Suprapubic skin (tissue), 4 donors: Measurements from ENCODE around the gene C11orf16. TPM values are rescaled to one million over a fixed set of nuclear protein-coding genes. Genes with fewer than 3 reads are reported as not detected.

Source experiments
- DNase-seq, 2 donors: peaks; one replicate each; pipeline ENCODE4 v3.0.0-alpha.2; 2019; ENCODE audit warnings: low spot score in 2 of 2
- H3K27ac ChIP-seq: fragments of 200-600 bp; sonication (generic); one replicate; pipeline ENCODE4 v1.5.1; 2019
- H3K27me3 ChIP-seq: fragments of 200-600 bp; sonication (generic); one replicate; pipeline ENCODE4 v1.5.1; 2019
- H3K36me3 ChIP-seq: fragments of 200-600 bp; sonication (generic); one replicate; pipeline ENCODE4 v1.5.1; 2019
- H3K4me1 ChIP-seq: fragments of 200-600 bp; sonication (generic); one replicate; pipeline ENCODE4 v1.5.1; 2019
- H3K4me3 ChIP-seq: fragments of 200-600 bp; sonication (generic); one replicate; pipeline ENCODE4 v1.5.1; 2019; ENCODE audit warnings: mild to moderate bottlenecking
- H3K9me3 ChIP-seq: fragments of 200-600 bp; sonication (generic); one replicate; pipeline ENCODE4 v1.5.1; 2019
- CTCF ChIP-seq, 2 donors: fragments of 200-600 bp in 1 of 2; fragments of 450-650 bp in 1 of 2; sonication (generic) in 1 of 2; IDR thresholded peaks; one replicate each; pipeline ENCODE4 v1.5.1; 2016 to 2019; ENCODE audit warnings: antibody characterized with exemption in 2 of 2, mild to moderate bottlenecking in 1 of 2, moderate library complexity in 1 of 2
- EP300 ChIP-seq: sonication (generic); formaldehyde crosslinking; IDR thresholded peaks from one replicate; pipeline ENCODE4 v1.6.1; 2017; ENCODE audit warnings: antibody characterized with exemption
- POLR2A ChIP-seq, 2 donors: fragments of 450-650 bp; IDR thresholded peaks; one replicate each; pipeline ENCODE4 v1.6.1; 2017; ENCODE audit warnings: antibody characterized with exemption in 2 of 2, mild to moderate bottlenecking in 2 of 2, moderate library complexity in 2 of 2
- POLR2AphosphoS5 ChIP-seq, 3 donors: sonication (generic); formaldehyde crosslinking; IDR thresholded peaks; one replicate each; pipeline ENCODE4 v1.6.1; 2017; ENCODE audit warnings: antibody characterized with exemption in 3 of 3
- WGBS: methylation state at CpG from one replicate; pipeline ENCODE4 v1.1.5; 2018; 5-methylcytosine and 5-hydroxymethylcytosine counted together
- total RNA-seq, 4 donors: library from RNA; depleted of rRNA; stranded (reverse); fragments of >200 nt; gene quantifications; one replicate each; pipeline ENCODE4 v1.1.0, GENCODE V29; 2016

Gene C11orf16
- total RNA-seq, 4 donors from 2014 or later, result not detected

GRCh38 chr11:8914661-8915018 is 18.1 kb downstream of the C11orf16 start:
- Histone ChIP-seq H3K27me3 (no peaks in the 10 kb centered on the region), H3K4me1 (peaks cover 37% of the 10 kb centered on the region), H3K27ac (no peak overlapping the region), H3K9me3 (no peaks in the 10 kb centered on the region), H3K4me3 (peak overlapping the region; percentile 23), H3K36me3 (peaks cover 29% of the 10 kb centered on the region)
- no peak for DNase-seq
- no peak for TF ChIP-seq EP300
- TF ChIP-seq POLR2A (IDR thresholded peaks at IDR 0.05), result no peak
- no peak for TF ChIP-seq POLR2AphosphoS5 (IDR thresholded peaks at IDR 0.05)
- no peak for TF ChIP-seq CTCF (IDR thresholded peaks at IDR 0.05)
- 62% methylated on average over 4 of the region's 4 CpGs for WGBS

GRCh38 chr11:8913961-8914660 is 18.6 kb downstream of the C11orf16 start:
- H3K4me1 ChIP-seq, result peaks cover 40% of the 10 kb centered on the region

GRCh38 chr11:8911029-8911823 is 21.5 kb downstream of the C11orf16 start, which contains the start of gene AKIP1:
Gene AKIP1, plus strand, starts transcription at chr11:8911189. Its CDS starts 261 bp downstream, at chr11:8911450.
- H3K4me3 ChIP-seq, result peak within 1 kb of the TSS; percentile 85
- no peaks in the 10 kb centered on the region for H3K36me3 ChIP-seq
- no peaks in the 10 kb centered on the region for H3K27me3 ChIP-seq
- H3K4me1 ChIP-seq, result peaks cover 36% of the 10 kb centered on the region
- peak; percentile 95 to 97 for DNase-seq
- peak within 1 kb of the TSS; percentile 85 for H3K27ac ChIP-seq
- 0% methylated on average over 11 of the region's 68 CpGs for WGBS
- TF ChIP-seq POLR2A (IDR thresholded peaks at IDR 0.05) (no peak), EP300 (no peak), CTCF (IDR thresholded peaks at IDR 0.05) (no peak), POLR2AphosphoS5 (IDR thresholded peaks at IDR 0.05) (no peak)
- H3K9me3 ChIP-seq, result no peaks in the 10 kb centered on the region

More at GRCh38 chr11:8913961-8914660, 18.6 kb downstream of the C11orf16 start:
- Histone ChIP-seq H3K36me3 (peaks cover 24% of the 10 kb centered on the region), H3K27me3 (no peaks in the 10 kb centered on the region), H3K27ac (peak overlapping the region; percentile 56), H3K4me3 (peak overlapping the region; percentile 23), H3K9me3 (no peaks in the 10 kb centered on the region)
- TF ChIP-seq CTCF (IDR thresholded peaks at IDR 0.05), result peak in 1 of 2 donors; percentile 41
- no peak for TF ChIP-seq POLR2A (IDR thresholded peaks at IDR 0.05)
- TF ChIP-seq EP300, result no peak
- TF ChIP-seq POLR2AphosphoS5 (IDR thresholded peaks at IDR 0.05), result no peak
- DNase-seq, result no peak
- 25% methylated on average over 9 of the region's 9 CpGs for WGBS

- TF ChIP-seq POLR2A (IDR thresholded peaks at IDR 0.05) (no peak), EP300 (no peak), POLR2AphosphoS5 (IDR thresholded peaks at IDR 0.05) (no peak), CTCF (IDR thresholded peaks at IDR 0.05) (no peak)
- Histone ChIP-seq H3K27me3 (no peaks in the 10 kb centered on the region), H3K9me3 (no peaks in the 10 kb centered on the region), H3K36me3 (no peaks in the 10 kb centered on the region), H3K4me3 (peak overlapping the region; percentile 85), H3K27ac (peak overlapping the region; percentile 85), H3K4me1 (peaks cover 36% of the 10 kb centered on the region)
- WGBS, result no CpG with 5 or more reads among the region's 19 CpGs
- no peak for DNase-seq
Observed at GRCh38 chr11:8910649-8911026, 22.1 kb downstream of the C11orf16 start.

- no peak for DNase-seq
- Histone ChIP-seq H3K27ac (no peak overlapping the region), H3K36me3 (no peaks in the 10 kb centered on the region), H3K9me3 (no peaks in the 10 kb centered on the region), H3K4me1 (peaks cover 23% of the 10 kb centered on the region), H3K4me3 (no peak overlapping the region), H3K27me3 (no peaks in the 10 kb centered on the region)
- TF ChIP-seq POLR2A (IDR thresholded peaks at IDR 0.05) (no peak), POLR2AphosphoS5 (IDR thresholded peaks at IDR 0.05) (no peak), CTCF (IDR thresholded peaks at IDR 0.05) (no peak), EP300 (no peak)
Observed at GRCh38 chr11:8908099-8908498, 24.6 kb downstream of the C11orf16 start.
